A673 (cell line): ENCODE data around the gene LIMK1. TPM values are rescaled to one million over a fixed set of nuclear protein-coding genes. Genes with fewer than 3 reads are reported as not detected.

Source experiments
- BruUV-seq: library from RNA; stranded (reverse); fragments of 400-500 nt; replicated peaks from 2 replicates; lab custom pipeline; 2021; lab: Mats Ljungman, UMichigan
- CTCF ChIA-PET: fragments of 300-600 bp; sonication (Branson Sonifier 250); formaldehyde crosslinking; loops from one replicate; lab custom pipeline; 2022; ENCODE audit warnings: antibody characterized with exemption; lab: Charles Lee
- POLR2A ChIA-PET: fragments of 300-600 bp; sonication (Branson Sonifier 250); formaldehyde crosslinking; loops from one replicate; lab custom pipeline; 2022; ENCODE audit warnings: antibody characterized with exemption; ENCODE audit not compliant: low non-redundant PET; lab: Charles Lee
- DNase-seq: peaks from one replicate; pipeline ENCODE4 v3.0.0-alpha.2; 2015; ENCODE audit warnings: low spot score
- H3K27ac ChIP-seq: fragments of 200-600 bp; sonication (generic); 2 replicates; pipeline ENCODE4 v1.5.1; 2016; ENCODE audit warnings: mixed run types, low read depth, mild to moderate bottlenecking, mixed read lengths, antibody characterized with exemption, low read length; ENCODE audit not compliant: poor library complexity, severe bottlenecking
- H3K27me3 ChIP-seq: fragments of 200-600 bp; sonication (generic); replicated peaks from 2 replicates; pipeline ENCODE4 v1.6.1; 2017; ENCODE audit warnings: mixed run types, low read depth, mild to moderate bottlenecking, mixed read lengths, antibody characterized with exemption, low read length; ENCODE audit not compliant: insufficient read depth, poor library complexity
- H3K36me3 ChIP-seq: fragments of 200-600 bp; sonication (generic); 2 replicates; pipeline ENCODE4 v1.6.1; 2016; ENCODE audit warnings: mixed run types, mild to moderate bottlenecking, mixed read lengths, antibody characterized with exemption, low read length; ENCODE audit not compliant: insufficient read depth, poor library complexity, severe bottlenecking
- H3K4me1 ChIP-seq: fragments of 200-600 bp; sonication (generic); 2 replicates; pipeline ENCODE4 v1.6.1; 2017; ENCODE audit warnings: mixed run types, mild to moderate bottlenecking, mixed read lengths, antibody characterized with exemption, low read length; ENCODE audit not compliant: insufficient read depth, poor library complexity, severe bottlenecking
- H3K4me3 ChIP-seq: fragments of 200-600 bp; sonication (generic); 2 replicates; pipeline ENCODE4 v1.5.1; 2016; ENCODE audit warnings: low read depth, mixed run types, mild to moderate bottlenecking, mixed read lengths, low read length; ENCODE audit not compliant: poor library complexity, severe bottlenecking
- H3K9me3 ChIP-seq: fragments of 200-600 bp; sonication (generic); 2 replicates; pipeline ENCODE4 v1.6.1; 2016; ENCODE audit warnings: mixed run types, low read depth, mild to moderate bottlenecking, mixed read lengths, antibody characterized with exemption, low read length; ENCODE audit not compliant: poor library complexity, severe bottlenecking
- CTCF ChIP-seq: fragments of 300-800, 200-600 bp; sonication (generic); conservative IDR thresholded peaks from 2 replicates; pipeline ENCODE4 v1.5.1; 2017; ENCODE audit warnings: low read depth, mild to moderate bottlenecking, antibody characterized with exemption, low read length, moderate library complexity, mixed read lengths
- EZH2 ChIP-seq: fragments of 200-600 bp; sonication (generic); IDR thresholded peaks from 2 replicates; pipeline ENCODE4 v1.6.1; 2017; ENCODE audit warnings: borderline replicate concordance, low read depth, mild to moderate bottlenecking, mixed read lengths, antibody characterized with exemption, low read length; ENCODE audit not compliant: poor library complexity, severe bottlenecking
- intact Hi-C: fragments of 100-400 bp; cut with micrococcal nuclease; formaldehyde crosslinking; loops from one replicate; pipeline ENCODE4 v1.10.0; 2022; ENCODE audit not compliant: unreplicated experiment
- total RNA-seq: library from RNA; stranded (reverse); gene quantifications from 2 replicates; pipeline ENCODE4 v1.2.3, GENCODE V29; 2021

LIMK1 gene
- total RNA-seq, 1 experiment from 2014 or later, result 59.3 TPM

DNA sequence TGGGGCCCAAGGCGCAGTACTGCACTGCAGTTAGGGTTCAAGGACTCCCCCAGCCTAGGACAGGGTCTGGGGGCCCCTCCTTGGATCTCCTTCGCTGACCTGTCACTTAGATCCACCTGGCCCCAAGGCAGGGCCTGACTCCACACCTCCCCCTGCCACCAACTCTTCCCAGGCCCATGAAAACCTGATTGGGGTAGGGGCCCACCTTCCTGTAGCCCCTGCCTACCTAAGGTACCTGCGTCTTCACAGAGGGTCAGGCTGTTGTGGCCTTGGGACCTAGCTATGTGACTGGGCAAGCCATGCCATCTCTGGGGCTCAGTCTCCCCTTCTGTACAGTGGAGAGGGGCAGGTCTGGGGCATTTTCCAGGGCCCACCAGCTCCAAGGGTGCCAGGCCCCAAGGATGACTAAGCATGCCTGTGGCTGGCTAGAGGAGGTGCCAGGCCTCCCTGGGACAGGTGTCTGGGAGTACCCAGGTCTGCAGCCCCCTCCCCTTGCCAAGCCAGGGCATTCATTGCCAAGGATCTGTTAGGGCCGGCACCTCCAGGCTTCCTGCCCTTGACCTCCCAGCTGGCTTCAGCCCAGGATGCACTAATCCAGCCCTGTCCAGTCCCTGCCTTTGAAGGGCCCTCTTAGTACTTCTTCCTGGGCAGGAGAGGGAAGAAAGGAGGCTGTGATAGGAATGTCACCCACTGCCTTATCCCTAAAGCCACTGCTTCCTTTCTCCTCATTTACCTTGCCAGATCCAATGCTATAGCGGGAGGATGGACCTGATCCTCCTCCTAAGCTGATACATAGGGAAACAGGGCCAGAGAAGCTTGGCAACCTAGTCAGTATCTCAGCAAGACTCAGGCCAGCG, 1.3 kb downstream of the LIMK1 start:
- CTCF ChIA-PET, result no interaction called here
- no peak for TF ChIP-seq CTCF
- no peak for TF ChIP-seq EZH2
- POLR2A ChIA-PET, result no interaction called here
- H3K36me3 ChIP-seq, result peaks cover 16% of the 10 kb centered on the region
- peak overlapping the region; percentile 88 for H3K4me3 ChIP-seq
- H3K9me3 ChIP-seq, result no peaks in the 10 kb centered on the region
- DNase-seq, result no peak
- H3K4me1 ChIP-seq, result peaks cover 13% of the 10 kb centered on the region
- BruUV-seq, result no TSS peak
- intact Hi-C loops, result no loop called here
- no peaks in the 10 kb centered on the region for H3K27me3 ChIP-seq
- H3K27ac ChIP-seq, result peak overlapping the region; percentile 81

DNA sequence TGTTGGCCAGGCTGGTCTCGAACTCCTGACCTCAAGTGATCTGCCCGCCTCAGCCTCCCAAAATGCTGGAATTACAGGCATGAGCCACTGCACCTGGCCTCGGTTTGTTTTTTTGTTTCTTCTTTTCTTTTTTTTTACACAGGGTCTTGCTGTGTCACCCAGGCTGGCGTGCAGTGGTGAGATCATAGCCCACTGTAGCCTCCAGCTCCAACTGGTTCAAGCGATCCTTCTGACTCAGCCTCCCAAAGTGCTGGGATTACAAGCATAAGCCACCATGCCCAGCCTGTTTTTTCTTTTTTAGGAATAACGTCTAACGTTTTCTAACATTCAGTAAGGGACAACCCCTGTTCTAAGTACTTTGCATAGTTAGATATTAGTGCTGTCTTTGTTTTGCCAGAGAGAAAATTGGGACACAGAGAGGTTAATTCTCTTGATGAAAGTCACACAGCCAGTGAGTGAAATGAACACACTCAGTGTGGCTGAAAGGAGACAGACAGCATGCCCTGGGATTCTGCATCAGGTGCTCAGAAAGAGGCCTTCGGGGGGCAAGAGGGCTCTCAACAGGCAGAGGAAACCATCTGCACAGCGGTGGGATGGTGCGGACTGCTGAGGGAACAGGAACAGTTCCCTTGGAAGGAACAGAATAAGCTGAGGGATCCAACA, 4.3 kb downstream of the LIMK1 start:
- no peaks in the 10 kb centered on the region for H3K9me3 ChIP-seq
- POLR2A ChIA-PET, result no interaction called here
- BruUV-seq, result no TSS peak
- TF ChIP-seq EZH2 (no peak), CTCF (no peak)
- H3K27me3 ChIP-seq, result no peaks in the 10 kb centered on the region
- intact Hi-C loops, result no loop called here
- H3K27ac ChIP-seq, result no peak overlapping the region
- no peak overlapping the region for H3K4me3 ChIP-seq
- DNase-seq, result no peak
- CTCF ChIA-PET, result no interaction called here
- peaks cover 11% of the 10 kb centered on the region for H3K4me1 ChIP-seq
- H3K36me3 ChIP-seq, result peaks cover 16% of the 10 kb centered on the region

GRCh38 chr7:74092321-74092963, 8.8 kb downstream of the LIMK1 start:
- ChIA-PET POLR2A (interaction anchor here (0.6 kb wide), 1 partner anchor 65 kb away, joined by 9 read pairs; no protein-coding TSS in a partner anchor), CTCF (no interaction called here)
- Histone ChIP-seq H3K4me1 (peaks cover 21% of the 10 kb centered on the region), H3K36me3 (peaks cover 12% of the 10 kb centered on the region), H3K27me3 (no peaks in the 10 kb centered on the region), H3K27ac (no peak overlapping the region), H3K9me3 (no peaks in the 10 kb centered on the region), H3K4me3 (no peak overlapping the region)
- BruUV-seq, result no TSS peak
- intact Hi-C loops, result no loop called here
- no peak for DNase-seq
- TF ChIP-seq CTCF (no peak), EZH2 (no peak)
